ENCODE data around the gene PCSK5. TPM values are rescaled to one million over a fixed set of nuclear protein-coding genes. Genes with fewer than 3 reads are reported as not detected.
"Not testable (repeated sequence)": the region's sequence is repeated elsewhere in the genome, so short reads cannot be mapped to it uniquely, and the experiment has no call there.

The PCSK5 gene
- total RNA-seq, 1 donor from 2014 or later: 8.9 TPM

GRCh38 chr9:76358628-76359280 lies 468.3 kb downstream of the PCSK5 start:
- no peaks in the 10 kb centered on the region for H3K9me3 Mint-ChIP-seq (ENCODE audit: low read depth)

GRCh38 chr9:76359365-76359764 lies 468.9 kb downstream of the PCSK5 start:
- Mint-ChIP-seq H3K4me3 (ENCODE audit: unreplicated experiment) (no peak overlapping the region), H3K4me1 (ENCODE audit: low read depth) (no peaks in the 10 kb centered on the region), H3K36me3 (ENCODE audit: low read depth) (no peaks in the 10 kb centered on the region), H3K27me3 (ENCODE audit: low read depth) (peaks cover 2% of the 10 kb centered on the region), H3K9me3 (ENCODE audit: low read depth) (no peaks in the 10 kb centered on the region), H3K27ac (ENCODE audit: unreplicated experiment) (no peak overlapping the region)
- no peak for TF ChIP-seq CTCF (IDR thresholded peaks at IDR 0.05)
- DNase-seq (ENCODE audit: low spot score): no peak

More at GRCh38 chr9:76358628-76359280, 468.3 kb downstream of the PCSK5 start:
- peaks cover 2% of the 10 kb centered on the region for H3K27me3 Mint-ChIP-seq (ENCODE audit: low read depth)
- no peaks in the 10 kb centered on the region for H3K36me3 Mint-ChIP-seq (ENCODE audit: low read depth)
- DNase-seq (ENCODE audit: low spot score): no peak
- no peak overlapping the region for H3K27ac Mint-ChIP-seq (ENCODE audit: unreplicated experiment)
- no peak for TF ChIP-seq CTCF (IDR thresholded peaks at IDR 0.05)
- H3K4me1 Mint-ChIP-seq (ENCODE audit: low read depth): no peaks in the 10 kb centered on the region
- H3K4me3 Mint-ChIP-seq (ENCODE audit: unreplicated experiment): no peak overlapping the region

GRCh38 chr9:76359766-76360165 lies 469.3 kb downstream of the PCSK5 start:
- H3K36me3 Mint-ChIP-seq (ENCODE audit: low read depth): no peaks in the 10 kb centered on the region
- no peak overlapping the region for H3K27ac Mint-ChIP-seq (ENCODE audit: unreplicated experiment)
- no peaks in the 10 kb centered on the region for H3K9me3 Mint-ChIP-seq (ENCODE audit: low read depth)

GRCh38 chr9:76362332-76363031 lies 472.0 kb downstream of the PCSK5 start:
- not testable (repeated sequence) for H3K27ac Mint-ChIP-seq (ENCODE audit: unreplicated experiment); H3K4me3 Mint-ChIP-seq (ENCODE audit: unreplicated experiment); H3K9me3 Mint-ChIP-seq (ENCODE audit: low read depth); H3K4me1 Mint-ChIP-seq (ENCODE audit: low read depth); H3K36me3 Mint-ChIP-seq (ENCODE audit: low read depth); DNase-seq (ENCODE audit: low spot score); H3K27me3 Mint-ChIP-seq (ENCODE audit: low read depth)

More at GRCh38 chr9:76359766-76360165, 469.3 kb downstream of the PCSK5 start:
- Mint-ChIP-seq H3K27me3 (ENCODE audit: low read depth) (peaks cover 2% of the 10 kb centered on the region), H3K4me1 (ENCODE audit: low read depth) (peaks cover under 1% of the 10 kb centered on the region), H3K4me3 (ENCODE audit: unreplicated experiment) (no peak overlapping the region)
- no peak for TF ChIP-seq CTCF (IDR thresholded peaks at IDR 0.05)
- no peak for DNase-seq (ENCODE audit: low spot score)

- Mint-ChIP-seq H3K9me3 (ENCODE audit: low read depth) (no peaks in the 10 kb centered on the region), H3K27ac (ENCODE audit: unreplicated experiment) (no peak overlapping the region), H3K4me1 (ENCODE audit: low read depth) (peaks cover 5% of the 10 kb centered on the region), H3K36me3 (ENCODE audit: low read depth) (no peaks in the 10 kb centered on the region), H3K4me3 (ENCODE audit: unreplicated experiment) (no peak overlapping the region), H3K27me3 (ENCODE audit: low read depth) (no peaks in the 10 kb centered on the region)
- DNase-seq (ENCODE audit: low spot score): no peak
- TF ChIP-seq CTCF (IDR thresholded peaks at IDR 0.05): no peak
Observed at GRCh38 chr9:76363032-76363395, 472.5 kb downstream of the PCSK5 start.
